ENCODE data around the gene UXS1. TPM values are rescaled to one million over a fixed set of nuclear protein-coding genes. Genes with fewer than 3 reads are reported as not detected.

Gene UXS1
- total and polyA plus RNA-seq, 2 experiments from 2014 or later, result 35.8 to 57.5 TPM

DNA sequence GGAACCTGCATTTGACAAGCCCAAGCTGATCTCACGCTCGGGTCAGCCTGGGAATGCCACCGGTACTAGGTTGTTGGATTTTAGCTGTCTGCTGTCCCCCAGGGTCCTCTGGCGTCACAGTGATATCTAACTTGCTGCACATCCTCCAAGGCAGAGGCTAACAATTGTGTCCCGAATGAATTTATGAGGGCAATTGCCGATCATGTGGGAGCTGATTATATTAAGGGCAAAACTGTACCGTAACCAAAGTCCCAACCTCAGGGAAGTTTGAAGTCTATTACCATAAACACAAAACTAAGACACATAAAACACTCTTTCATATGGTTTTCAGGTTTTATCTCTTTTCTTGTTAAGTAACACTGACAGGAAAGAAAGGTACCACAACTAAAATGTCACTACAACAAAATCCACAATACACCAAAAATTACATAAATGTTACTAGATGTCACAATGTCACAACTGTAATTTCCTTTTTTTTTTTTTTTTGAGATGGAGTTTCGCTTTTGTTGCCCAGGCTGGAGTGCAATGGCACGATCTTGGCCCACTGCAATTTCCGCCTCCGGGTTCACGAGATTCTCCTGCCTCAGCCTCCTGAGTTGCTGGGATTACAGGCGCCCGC lies 6.7 kb downstream of the UXS1 start:
- in situ Hi-C loops (cut with MboI), result no loop called here

DNA sequence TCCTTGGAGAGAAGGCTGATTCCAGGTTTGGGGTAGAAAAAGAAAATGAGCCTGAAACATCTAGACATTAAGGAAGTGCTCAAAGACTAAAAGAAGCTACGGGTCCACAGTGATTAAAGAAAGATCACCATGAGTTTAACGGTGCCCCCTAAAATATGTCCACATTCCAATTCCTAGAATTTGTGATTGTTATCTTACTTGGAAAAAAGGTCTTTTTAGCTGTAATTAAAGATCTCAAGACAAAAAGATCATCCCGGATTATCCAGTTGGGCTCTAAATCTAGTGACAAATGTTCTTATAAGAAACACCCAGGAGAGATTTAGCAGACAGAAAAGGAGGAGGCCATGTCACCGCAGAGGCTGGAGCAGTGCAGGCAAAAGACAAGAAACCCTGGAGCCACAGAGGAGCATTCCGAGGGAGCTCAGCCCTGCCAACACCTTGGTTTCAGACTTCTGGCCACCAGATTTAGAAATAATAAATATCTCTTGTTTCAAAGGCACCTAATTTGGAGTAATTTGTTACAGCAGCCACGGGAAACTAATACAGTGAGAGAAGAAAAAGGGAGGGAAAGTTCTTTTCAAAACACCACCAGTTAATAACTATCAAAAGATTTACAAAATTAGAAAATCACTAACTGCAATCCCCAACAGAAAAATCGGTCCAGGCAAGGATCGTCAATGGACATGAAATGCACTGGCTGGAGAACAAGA lies 8.5 kb downstream of the UXS1 start:
- Histone ChIP-seq H3K9me2 (ENCODE audit: insufficient read depth) (no peaks in the 10 kb centered on the region), H3K9ac (no peak overlapping the region), H3F3A (ENCODE audit: insufficient read depth) (no peaks in the 10 kb centered on the region), H4K20me1 (ENCODE audit: insufficient read depth) (no peaks in the 10 kb centered on the region), H3K79me2 (ENCODE audit: insufficient read depth) (peaks cover 72% of the 10 kb centered on the region), H3K4me1 (ENCODE audit: insufficient read depth) (no peaks in the 10 kb centered on the region), H3K9me3 (ENCODE audit: low read depth) (no peaks in the 10 kb centered on the region), H3K27me3 (replicated peaks; ENCODE audit: insufficient read depth) (no peaks in the 10 kb centered on the region), H3K27ac (no peak overlapping the region), H3K36me3 (ENCODE audit: low read depth) (no peaks in the 10 kb centered on the region), H2AFZ (no peak overlapping the region), H3K4me3 (no peak overlapping the region), H3K4me2 (ENCODE audit: unreplicated experiment) (no peak overlapping the region)
- in situ Hi-C loops (cut with MboI), result no loop called here
- no peak for DNase-seq
- WGBS, 2 experiments (ENCODE audit: low coverage in 1 of 2, low lambda C conversion rate in 2 of 2, missing lambda C conversion rate in 2 of 2), result 72 to 76% methylated on average over 8 of the region's 8 CpGs
- TF ChIP-seq EZH2phosphoT487 (IDR thresholded peaks at IDR 0.05; ENCODE audit: insufficient read depth, low read depth) (no peak), EZH2 (IDR thresholded peaks at IDR 0.05; ENCODE audit: insufficient read depth, poor library complexity, severe bottlenecking) (no peak)

More for the DNA sequence above, 6.7 kb downstream of the UXS1 start:
- no peak overlapping the region for H3K4me3 ChIP-seq
- no peaks in the 10 kb centered on the region for H3K9me2 ChIP-seq (ENCODE audit: insufficient read depth)
- H3K9ac ChIP-seq, result no peak overlapping the region
- H3F3A ChIP-seq (ENCODE audit: insufficient read depth), result no peaks in the 10 kb centered on the region
- H3K27me3 ChIP-seq (replicated peaks; ENCODE audit: insufficient read depth), result no peaks in the 10 kb centered on the region
- no peak overlapping the region for H3K4me2 ChIP-seq (ENCODE audit: unreplicated experiment)
- WGBS, 2 experiments (ENCODE audit: low coverage in 1 of 2, low lambda C conversion rate in 2 of 2, missing lambda C conversion rate in 2 of 2), result 89 to 90% methylated on average over 14 of the region's 14 CpGs
- H3K79me2 ChIP-seq (ENCODE audit: insufficient read depth), result peaks cover 68% of the 10 kb centered on the region
- TF ChIP-seq EZH2 (IDR thresholded peaks at IDR 0.05; ENCODE audit: insufficient read depth, poor library complexity, severe bottlenecking) (no peak), EZH2phosphoT487 (IDR thresholded peaks at IDR 0.05; ENCODE audit: insufficient read depth, low read depth) (no peak)
- no peak overlapping the region for H2AFZ ChIP-seq
- H3K4me1 ChIP-seq (ENCODE audit: insufficient read depth), result peaks cover under 1% of the 10 kb centered on the region; the same call in 1 of the 2 replicates
- H3K27ac ChIP-seq, result no peak overlapping the region
- no peaks in the 10 kb centered on the region for H4K20me1 ChIP-seq (ENCODE audit: insufficient read depth)
- H3K9me3 ChIP-seq (ENCODE audit: low read depth), result no peaks in the 10 kb centered on the region
- H3K36me3 ChIP-seq (ENCODE audit: low read depth), result no peaks in the 10 kb centered on the region
- DNase-seq, result no peak

DNA sequence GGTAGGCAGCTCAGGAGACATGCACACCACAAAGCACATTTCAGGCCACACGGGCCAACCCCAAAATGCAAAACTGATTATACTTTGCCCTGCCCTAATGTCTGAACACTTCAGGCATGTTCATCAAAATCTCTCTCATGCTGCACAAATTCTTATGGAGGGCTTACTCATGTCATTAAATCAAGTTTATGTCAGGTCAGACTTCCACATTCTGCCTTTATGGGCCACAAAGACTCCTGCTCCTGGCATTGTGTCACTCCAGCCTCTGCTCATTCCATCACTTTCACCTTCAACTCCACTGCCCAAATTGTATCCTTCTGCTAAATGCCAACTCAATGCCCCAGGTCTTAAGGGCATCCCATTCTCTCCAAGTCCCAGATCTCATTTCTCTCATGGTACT lies 9.2 kb downstream of the UXS1 start:
- Histone ChIP-seq H3K4me3 (no peak overlapping the region), H3K4me2 (ENCODE audit: unreplicated experiment) (no peak overlapping the region), H3K4me1 (ENCODE audit: insufficient read depth) (no peaks in the 10 kb centered on the region), H3K79me2 (ENCODE audit: insufficient read depth) (peaks cover 75% of the 10 kb centered on the region), H3K9me2 (ENCODE audit: insufficient read depth) (no peaks in the 10 kb centered on the region), H3K27ac (no peak overlapping the region), H3K9ac (no peak overlapping the region), H3K9me3 (ENCODE audit: low read depth) (no peaks in the 10 kb centered on the region), H4K20me1 (ENCODE audit: insufficient read depth) (no peaks in the 10 kb centered on the region), H3K36me3 (ENCODE audit: low read depth) (no peaks in the 10 kb centered on the region), H2AFZ (no peak overlapping the region), H3K27me3 (replicated peaks; ENCODE audit: insufficient read depth) (no peaks in the 10 kb centered on the region), H3F3A (ENCODE audit: insufficient read depth) (no peaks in the 10 kb centered on the region)
- TF ChIP-seq EZH2phosphoT487 (IDR thresholded peaks at IDR 0.05; ENCODE audit: insufficient read depth, low read depth) (no peak), EZH2 (IDR thresholded peaks at IDR 0.05; ENCODE audit: insufficient read depth, poor library complexity, severe bottlenecking) (no peak)
- WGBS, 2 experiments (ENCODE audit: low coverage in 1 of 2, low lambda C conversion rate in 2 of 2, missing lambda C conversion rate in 2 of 2), result 96 to 100% methylated on average over 1 of the region's 1 CpG
- in situ Hi-C loops (cut with MboI), result no loop called here
- no peak for DNase-seq

DNA sequence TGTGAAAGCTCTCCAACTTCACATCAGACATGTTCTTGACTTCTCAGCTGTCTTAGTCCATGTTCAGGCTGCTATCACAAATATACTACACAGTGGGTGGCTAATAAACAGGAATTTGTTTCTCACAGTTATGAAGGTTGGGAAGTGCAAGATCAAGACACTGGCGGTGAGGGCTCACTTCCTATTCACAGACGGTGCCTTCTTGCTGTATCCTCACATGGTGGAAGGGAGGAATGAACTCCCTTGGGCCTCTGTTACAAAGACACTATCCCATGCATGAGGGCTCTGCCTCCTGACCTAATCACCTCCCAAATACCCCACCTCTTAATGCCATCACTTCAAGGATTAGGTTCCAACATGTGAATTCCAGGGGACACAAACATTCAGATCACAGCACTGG lies 9.7 kb downstream of the UXS1 start:
- H3K9ac ChIP-seq, result no peak overlapping the region
- no peak overlapping the region for H3K27ac ChIP-seq
- H3K4me3 ChIP-seq, result no peak overlapping the region
- no peaks in the 10 kb centered on the region for H3F3A ChIP-seq (ENCODE audit: insufficient read depth)
- H3K9me2 ChIP-seq (ENCODE audit: insufficient read depth), result no peaks in the 10 kb centered on the region
- DNase-seq, result no peak
- no peak overlapping the region for H2AFZ ChIP-seq
- no peaks in the 10 kb centered on the region for H3K4me1 ChIP-seq (ENCODE audit: insufficient read depth)
- H4K20me1 ChIP-seq (ENCODE audit: insufficient read depth), result no peaks in the 10 kb centered on the region
- 98 to 100% methylated on average over 2 of the region's 2 CpGs for WGBS, 2 experiments (ENCODE audit: low coverage in 1 of 2, low lambda C conversion rate in 2 of 2, missing lambda C conversion rate in 2 of 2)
- no peaks in the 10 kb centered on the region for H3K36me3 ChIP-seq (ENCODE audit: low read depth)
- H3K79me2 ChIP-seq (ENCODE audit: insufficient read depth), result peaks cover 71% of the 10 kb centered on the region
- H3K27me3 ChIP-seq (replicated peaks; ENCODE audit: insufficient read depth), result no peaks in the 10 kb centered on the region
- H3K9me3 ChIP-seq (ENCODE audit: low read depth), result no peaks in the 10 kb centered on the region
- H3K4me2 ChIP-seq (ENCODE audit: unreplicated experiment), result no peak overlapping the region
- in situ Hi-C loops (cut with MboI), result no loop called here
- TF ChIP-seq EZH2phosphoT487 (IDR thresholded peaks at IDR 0.05; ENCODE audit: insufficient read depth, low read depth) (no peak), EZH2 (IDR thresholded peaks at IDR 0.05; ENCODE audit: insufficient read depth, poor library complexity, severe bottlenecking) (no peak)

All from GM23248 (cell line).